Endodermal cell (in vitro differentiated cells): ENCODE data around the gene HMX1. TPM values are rescaled to one million over a fixed set of nuclear protein-coding genes. Genes with fewer than 3 reads are reported as not detected.

Experiments used
- DNase-seq: peaks from one replicate; pipeline ENCODE4 v3.0.0-alpha.2; 2017
- H3K27ac ChIP-seq: 2 replicates; pipeline ENCODE4 v1.5.1; 2013; ENCODE audit warnings: mild to moderate bottlenecking, low read depth, low read length, moderate library complexity
- H3K27me3 ChIP-seq: 2 replicates; pipeline ENCODE4 v1.6.1; 2013; ENCODE audit warnings: mild to moderate bottlenecking, low read length, moderate library complexity; ENCODE audit not compliant: insufficient read depth, control insufficient read depth, poor library complexity, severe bottlenecking
- H3K36me3 ChIP-seq: 2 replicates; pipeline ENCODE4 v1.7.0; 2013; ENCODE audit warnings: mild to moderate bottlenecking, low read length, moderate library complexity; ENCODE audit not compliant: control insufficient read depth, insufficient read depth
- H3K4me1 ChIP-seq: one replicate; pipeline ENCODE4 v1.7.0; 2013; ENCODE audit warnings: low read length; ENCODE audit not compliant: control insufficient read depth, insufficient read depth
- H3K4me3 ChIP-seq: 2 replicates; pipeline ENCODE4 v1.5.1; 2013; ENCODE audit warnings: mild to moderate bottlenecking, low read length, moderate library complexity
- H3K9ac ChIP-seq: 2 replicates; pipeline ENCODE4 v1.6.1; 2013; ENCODE audit warnings: mild to moderate bottlenecking, low read length, moderate library complexity; ENCODE audit not compliant: poor library complexity, severe bottlenecking; ENCODE audit errors: extremely low read depth
- H3K9me3 ChIP-seq: 2 replicates; pipeline ENCODE4 v1.6.1; 2013; ENCODE audit warnings: mild to moderate bottlenecking, low read length, moderate library complexity; ENCODE audit not compliant: control insufficient read depth
- H3K27ac Mint-ChIP-seq: 2 replicates; pipeline ENCODE4 v1.8.0; 2020; ENCODE audit warnings: mixed read lengths
- H3K27me3 Mint-ChIP-seq: 2 replicates; pipeline ENCODE4 v1.8.0; 2021; ENCODE audit warnings: mild to moderate bottlenecking, mixed read lengths; ENCODE audit not compliant: insufficient read depth
- H3K36me3 Mint-ChIP-seq: 2 replicates; pipeline ENCODE4 v1.8.0; 2020; ENCODE audit warnings: low read depth, mixed read lengths
- H3K4me1 Mint-ChIP-seq: 2 replicates; pipeline ENCODE4 v1.8.0; 2020; ENCODE audit warnings: mixed read lengths
- H3K4me3 Mint-ChIP-seq: 2 replicates; pipeline ENCODE4 v1.8.0; 2020; ENCODE audit warnings: mild to moderate bottlenecking, moderate library complexity, mixed read lengths
- H3K9me3 Mint-ChIP-seq: 2 replicates; pipeline ENCODE4 v1.8.0; 2020; ENCODE audit warnings: mild to moderate bottlenecking, mixed read lengths
- CTCF ChIP-seq: fragments of 200-600 bp; sonication (generic); conservative IDR thresholded peaks from 2 replicates; pipeline ENCODE4 v1.5.0; 2021; ENCODE audit warnings: antibody characterized with exemption, mild to moderate bottlenecking
- WGBS, 2 experiments: methylation state at CpG; one replicate each; pipeline versions ENCODE4 v1.1.5 to v1.1.7; 2013; ENCODE audit warnings: missing lambda C conversion rate in 2 of 2, mixed read lengths in 1 of 2; ENCODE audit not compliant: insufficient coverage in 1 of 2, insufficient read length in 1 of 2; 5-methylcytosine and 5-hydroxymethylcytosine counted together
- total RNA-seq, 2 donors: library from RNA; stranded (reverse); fragmentation: NEBNext Ultra II Directional in 1 of 2; extraction: Animal tissue kit (Norgen Biotek cat#: 25700) in 1 of 2; gene quantifications; 2 replicates in 1 of 2; 3 replicates in 1 of 2; pipeline ENCODE4 v1.2.1, GENCODE V29; 2021

The HMX1 gene
- total RNA-seq, 2 donors from 2014 or later, result 1.2 TPM; not detected in 1

- TF ChIP-seq CTCF, result no peak
- no peak for DNase-seq
- peaks cover 98% of the 10 kb centered on the region for H3K27me3 ChIP-seq
- Mint-ChIP-seq H3K4me1 (peaks cover 5% of the 10 kb centered on the region), H3K9me3 (no peaks in the 10 kb centered on the region), H3K27ac (no peak overlapping the region), H3K36me3 (no peaks in the 10 kb centered on the region), H3K4me3 (no peak overlapping the region), H3K27me3 (peaks cover 74% of the 10 kb centered on the region)
- H3K27ac ChIP-seq, result no peak overlapping the region
- H3K4me3 ChIP-seq, result no peak overlapping the region
- H3K4me1 ChIP-seq, result no peaks in the 10 kb centered on the region
- WGBS, 2 experiments, result 91% methylated on average over 6 to 9 of the region's 9 CpGs
- H3K9me3 ChIP-seq, result no peaks in the 10 kb centered on the region
- no peaks in the 10 kb centered on the region for H3K36me3 ChIP-seq
- no peak overlapping the region for H3K9ac ChIP-seq
Observed at GRCh38 chr4:8880851-8881250, 9.2 kb upstream of the HMX1 start.

GRCh38 chr4:8879574-8879973 lies 7.9 kb upstream of the HMX1 start:
- H3K9me3 Mint-ChIP-seq, result no peaks in the 10 kb centered on the region
- Histone ChIP-seq H3K4me1 (no peaks in the 10 kb centered on the region), H3K36me3 (no peaks in the 10 kb centered on the region), H3K9me3 (no peaks in the 10 kb centered on the region), H3K9ac (no peak overlapping the region), H3K27me3 (peaks cover 98% of the 10 kb centered on the region), H3K27ac (no peak overlapping the region), H3K4me3 (no peak overlapping the region)
- DNase-seq, result no peak
- H3K36me3 Mint-ChIP-seq, result no peaks in the 10 kb centered on the region
- no peak for TF ChIP-seq CTCF
- WGBS, 2 experiments, result 69 to 85% methylated on average over 6 to 8 of the region's 8 CpGs
- no peak overlapping the region for H3K27ac Mint-ChIP-seq
- no peak overlapping the region for H3K4me3 Mint-ChIP-seq
- H3K4me1 Mint-ChIP-seq, result peaks cover 5% of the 10 kb centered on the region
- peaks cover 74% of the 10 kb centered on the region for H3K27me3 Mint-ChIP-seq

GRCh38 chr4:8878421-8878820 lies 6.8 kb upstream of the HMX1 start:
- H3K4me1 Mint-ChIP-seq, result peaks cover 5% of the 10 kb centered on the region
- no peak overlapping the region for H3K9ac ChIP-seq
- H3K27me3 ChIP-seq, result peaks cover 98% of the 10 kb centered on the region
- no peaks in the 10 kb centered on the region for H3K36me3 ChIP-seq
- no peak for DNase-seq
- H3K27me3 Mint-ChIP-seq, result peaks cover 80% of the 10 kb centered on the region
- no peak overlapping the region for H3K27ac Mint-ChIP-seq
- H3K36me3 Mint-ChIP-seq, result no peaks in the 10 kb centered on the region
- TF ChIP-seq CTCF, result no peak
- H3K4me3 ChIP-seq, result no peak overlapping the region
- WGBS, 2 experiments, result 45 to 71% methylated on average over 7 to 11 of the region's 11 CpGs
- H3K4me3 Mint-ChIP-seq, result no peak overlapping the region
- H3K9me3 ChIP-seq, result no peaks in the 10 kb centered on the region
- H3K4me1 ChIP-seq, result no peaks in the 10 kb centered on the region
- H3K27ac ChIP-seq, result no peak overlapping the region
- no peaks in the 10 kb centered on the region for H3K9me3 Mint-ChIP-seq
